Midbrain (tissue), 1 donor: Measurements from ENCODE around the gene RCOR1.
"Not testable (repeated sequence)": the region's sequence is repeated elsewhere in the genome, so short reads cannot be mapped to it uniquely, and the experiment has no call there.

ENCODE experiments used
- DNase-seq: peaks from one replicate; lab custom pipeline; 2025; lab: John Stamatoyannopoulos, UW

The RCOR1 gene

GRCh38 chr14:102571043-102571442 is 21.4 kb upstream of the RCOR1 start:
- DNase-seq: no peak

GRCh38 chr14:102571478-102572042 is 20.9 kb upstream of the RCOR1 start:
- DNase-seq: no peak

GRCh38 chr14:102573161-102573560 is 19.3 kb upstream of the RCOR1 start:
- not testable (repeated sequence) for DNase-seq

GRCh38 chr14:102573591-102574046 is 18.8 kb upstream of the RCOR1 start:
- no peak for DNase-seq

- no peak for DNase-seq
These were observed 17.9 kb upstream of the RCOR1 start for GRCh38 chr14:102574281-102575159.

- no peak for DNase-seq
These were observed 17.1 kb upstream of the RCOR1 start for GRCh38 chr14:102575160-102575845.

GRCh38 chr14:102575846-102576428 is 16.5 kb upstream of the RCOR1 start:
- DNase-seq: not testable (repeated sequence)

- no peak for DNase-seq
These were observed 13.6 kb upstream of the RCOR1 start for GRCh38 chr14:102578821-102579220.

- DNase-seq: no peak
These were observed 12.5 kb upstream of the RCOR1 start for GRCh38 chr14:102579696-102580549.

- DNase-seq: no peak
These were observed 11.8 kb upstream of the RCOR1 start for GRCh38 chr14:102580550-102581110.

GRCh38 chr14:102581193-102581592 is 11.3 kb upstream of the RCOR1 start:
- DNase-seq: no peak

- no peak for DNase-seq
These were observed 8.7 kb upstream of the RCOR1 start for GRCh38 chr14:102583726-102584125.

- no peak for DNase-seq
These were observed 7.3 kb upstream of the RCOR1 start for GRCh38 chr14:102584871-102585869.

GRCh38 chr14:102586420-102587104 is 5.9 kb upstream of the RCOR1 start:
- no peak for DNase-seq

- DNase-seq: no peak
These were observed 3.6 kb upstream of the RCOR1 start for GRCh38 chr14:102588821-102589220.

GRCh38 chr14:102589761-102590290 is 2.6 kb upstream of the RCOR1 start:
- DNase-seq: no peak

- no peak for DNase-seq
These were observed 1.8 kb upstream of the RCOR1 start for GRCh38 chr14:102590667-102591099.

- peak; percentile 38 for DNase-seq
These were observed 991 bp upstream of the RCOR1 start for GRCh38 chr14:102591372-102591943.

- no peak for DNase-seq
These were observed 263 bp downstream of the RCOR1 start for GRCh38 chr14:102592763-102593060.
